GM18868 (cell line): ENCODE measurements around the gene SETMAR.

Experiments used
- ATAC-seq: cut with Tn5 transposase; IDR thresholded peaks from one replicate; pipeline ENCODE4 v1.9.1; 2021; ENCODE audit warnings: mild to moderate bottlenecking, moderate library complexity; ENCODE audit not compliant: unreplicated experiment

The SETMAR gene

DNA sequence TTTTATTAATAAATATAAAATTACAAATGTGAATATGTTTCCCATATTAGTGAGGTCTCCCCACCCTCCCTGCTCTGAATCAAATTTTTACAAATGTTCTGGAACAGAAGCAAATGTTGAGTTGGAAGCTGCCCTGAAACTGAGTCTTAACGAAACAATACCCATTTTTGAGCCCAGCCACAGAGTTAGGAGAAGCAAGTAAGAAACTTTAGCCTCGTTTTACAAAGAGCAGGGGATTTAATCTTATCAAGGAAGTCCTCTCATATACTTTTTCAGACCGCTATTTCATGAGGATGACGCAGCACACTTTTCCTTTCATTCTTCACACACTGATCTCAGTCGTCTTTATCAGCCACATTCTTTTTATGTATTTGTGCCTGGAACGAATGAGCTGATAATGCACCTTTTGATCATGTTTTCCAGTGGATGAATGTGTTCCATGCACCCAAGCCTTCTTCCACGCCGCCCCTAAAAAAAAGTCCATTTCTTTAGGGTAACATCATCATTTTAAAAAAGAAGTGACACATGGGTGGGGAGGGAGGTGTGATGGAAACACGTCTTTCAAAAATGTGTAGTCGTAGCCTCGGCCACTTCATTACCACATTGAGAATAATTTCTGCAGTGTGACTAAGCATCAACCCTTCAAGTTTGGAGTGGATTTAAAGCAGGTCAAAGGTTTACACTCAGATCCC is 48.1 kb downstream of the SETMAR start:
- peak; percentile 30 for ATAC-seq

DNA sequence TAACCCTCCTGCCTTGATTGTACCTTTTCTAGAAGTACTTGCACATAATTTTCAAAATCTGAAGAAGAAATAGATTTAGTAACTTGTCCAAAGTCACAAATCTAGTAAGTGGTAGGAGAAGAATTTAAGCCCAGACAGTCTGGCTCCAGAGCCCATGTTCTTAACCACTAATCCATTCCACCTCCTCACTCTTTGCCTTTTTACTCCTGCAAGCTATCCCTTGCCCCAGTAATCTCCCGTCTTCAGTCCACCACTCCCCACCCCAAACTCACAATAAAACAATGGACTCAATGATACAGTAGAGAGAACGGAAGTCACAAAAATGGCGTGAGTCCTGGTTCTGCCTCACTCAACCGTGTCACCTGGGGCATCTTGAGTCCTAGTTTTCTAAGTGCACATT is 48.7 kb downstream of the SETMAR start:
- ATAC-seq = no peak

- no peak for ATAC-seq
Measured at GRCh38 chr3:4355401-4356219, 52.4 kb downstream of the SETMAR start.

DNA sequence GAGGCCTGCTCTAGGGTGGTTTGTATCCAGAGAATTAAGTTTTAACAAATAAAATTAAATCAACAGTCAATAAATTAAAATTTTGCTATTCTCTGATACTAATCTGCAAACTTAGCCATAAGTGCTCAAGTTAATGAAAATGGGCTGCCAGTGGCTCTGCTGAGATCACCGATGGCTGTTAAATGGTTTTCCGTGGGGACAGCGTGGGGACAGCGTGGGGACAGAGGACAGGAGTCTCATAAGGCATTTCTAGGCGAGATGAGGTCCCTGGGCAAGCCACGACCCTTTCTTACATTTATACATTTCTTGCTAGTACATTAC is 53.0 kb downstream of the SETMAR start:
- no peak for ATAC-seq

DNA sequence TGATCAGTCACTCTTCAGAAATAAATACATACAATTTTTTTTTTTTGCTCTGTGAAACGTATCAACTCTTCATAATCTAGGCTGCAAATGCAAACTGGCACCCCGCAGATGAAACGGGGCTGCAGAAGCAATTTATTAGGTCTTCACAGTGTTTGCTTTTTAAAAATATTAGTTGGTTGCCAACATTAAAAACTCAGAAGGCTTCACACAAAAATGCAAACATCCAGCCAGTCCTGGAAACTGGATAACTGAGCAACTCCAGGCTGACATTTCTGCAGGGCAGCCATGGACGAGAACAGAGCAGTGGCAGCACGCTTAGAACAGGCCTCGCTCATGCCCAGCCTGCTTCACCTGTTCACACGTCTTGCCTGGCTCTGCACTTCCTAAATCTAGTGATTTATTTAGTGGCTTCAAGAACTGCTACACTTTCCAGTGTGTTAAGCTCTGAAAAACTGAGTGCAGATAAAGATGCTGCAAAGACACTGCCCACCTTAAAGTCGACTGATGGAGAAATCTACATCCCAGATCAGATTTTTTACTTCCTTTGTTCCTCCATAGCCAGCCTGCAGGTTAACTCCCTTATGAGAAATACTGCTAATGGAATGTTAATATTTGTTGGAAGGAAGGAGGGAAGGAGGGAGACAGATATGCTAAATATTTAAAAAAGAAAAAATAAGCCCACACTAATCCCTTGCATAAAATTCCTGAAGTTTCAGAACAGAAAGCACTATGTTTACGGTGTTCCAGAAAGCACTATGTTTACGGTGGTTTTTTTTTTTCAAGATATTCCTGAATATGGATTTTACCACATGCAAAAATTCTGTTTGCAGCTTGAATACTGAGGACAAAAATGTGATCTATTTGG is 53.6 kb downstream of the SETMAR start:
- ATAC-seq = no peak

DNA sequence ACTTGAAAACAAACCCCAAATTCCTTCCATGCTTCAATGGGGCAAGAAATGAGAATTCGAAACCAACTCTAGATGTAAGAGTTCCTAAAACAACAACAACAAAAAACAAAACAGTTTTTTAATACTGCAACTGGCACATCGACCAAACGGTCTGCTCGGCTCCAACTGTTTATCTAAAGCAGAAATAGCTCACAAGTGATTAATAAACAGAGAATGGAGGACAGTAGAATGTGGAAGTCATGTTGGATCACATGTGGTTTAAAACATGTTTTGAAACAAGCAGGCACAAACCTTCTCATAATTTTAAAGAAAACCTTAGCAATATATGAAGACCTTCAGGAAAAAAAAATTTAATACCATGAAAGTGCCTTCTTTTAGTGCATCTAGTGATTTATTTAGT is 55.1 kb downstream of the SETMAR start:
- ATAC-seq = no peak

- no peak for ATAC-seq
Measured at GRCh38 chr3:4359805-4360502, 56.8 kb downstream of the SETMAR start.

GRCh38 chr3:4360817-4361216 is 57.6 kb downstream of the SETMAR start:
- no peak for ATAC-seq

DNA sequence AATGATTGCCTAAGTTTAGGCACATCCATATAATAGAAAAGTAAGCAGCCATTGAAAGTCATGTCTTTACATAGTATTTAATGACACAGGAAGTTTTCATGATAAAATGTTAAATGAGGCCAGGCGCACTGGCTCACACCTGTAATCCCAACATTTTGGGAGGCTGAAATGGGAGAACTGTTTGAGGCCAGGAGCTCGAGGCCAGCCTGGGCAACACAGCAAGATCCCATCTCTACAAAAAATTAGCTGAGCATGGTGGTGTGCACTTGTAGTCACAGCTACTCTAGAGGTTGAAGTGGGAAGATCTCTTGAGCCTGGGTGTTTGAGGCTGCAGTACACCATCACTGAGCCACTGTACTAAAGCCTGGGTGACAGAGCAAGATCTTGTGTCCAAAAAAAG is 59.4 kb downstream of the SETMAR start:
- ATAC-seq = no peak
